ENCODE measurements around the gene RABGAP1L. TPM values are rescaled to one million over a fixed set of nuclear protein-coding genes. Genes with fewer than 3 reads are reported as not detected.

Gene RABGAP1L
- total and polyA plus RNA-seq, 10 of the 15 experiments (the other 5 are each of a cell fraction or from before 2014, with no cell fraction given) = 5.8 to 194 (median 113) TPM

- TF ChIP-seq SUZ12 (IDR thresholded peaks at IDR 0.05; ENCODE audit: unreplicated experiment) (no peak), NFYB (IDR thresholded peaks at IDR 0.05; ENCODE audit: insufficient read depth, low read depth, low read length) (no peak), POLR2A (IDR thresholded peaks at IDR 0.05; ENCODE audit: low read depth, low read length) (peak; percentile 96), CREB1 (IDR thresholded peaks at IDR 0.05; ENCODE audit: low read depth) (0 out of 2 replicates have a peak, but pooled peaks have one; percentile 23), EED (IDR thresholded peaks at IDR 0.05; ENCODE audit: low read depth) (no peak), NRF1 (conservative IDR thresholded peaks at IDR 0.05; ENCODE audit: low read depth, low read length) (peak; percentile 23; the same call in 1 of the 2 replicates), HCFC1 (IDR thresholded peaks at IDR 0.05; ENCODE audit: low read length) (no peak), YY1 (IDR thresholded peaks at IDR 0.05; ENCODE audit: low read depth, low read length) (0 out of 2 replicates have a peak, but pooled peaks have one; percentile 5), MYB (IDR thresholded peaks at IDR 0.05; ENCODE audit: borderline replicate concordance, low read depth, low read length) (no peak)
- TF ChIP-seq, protein P1, sequence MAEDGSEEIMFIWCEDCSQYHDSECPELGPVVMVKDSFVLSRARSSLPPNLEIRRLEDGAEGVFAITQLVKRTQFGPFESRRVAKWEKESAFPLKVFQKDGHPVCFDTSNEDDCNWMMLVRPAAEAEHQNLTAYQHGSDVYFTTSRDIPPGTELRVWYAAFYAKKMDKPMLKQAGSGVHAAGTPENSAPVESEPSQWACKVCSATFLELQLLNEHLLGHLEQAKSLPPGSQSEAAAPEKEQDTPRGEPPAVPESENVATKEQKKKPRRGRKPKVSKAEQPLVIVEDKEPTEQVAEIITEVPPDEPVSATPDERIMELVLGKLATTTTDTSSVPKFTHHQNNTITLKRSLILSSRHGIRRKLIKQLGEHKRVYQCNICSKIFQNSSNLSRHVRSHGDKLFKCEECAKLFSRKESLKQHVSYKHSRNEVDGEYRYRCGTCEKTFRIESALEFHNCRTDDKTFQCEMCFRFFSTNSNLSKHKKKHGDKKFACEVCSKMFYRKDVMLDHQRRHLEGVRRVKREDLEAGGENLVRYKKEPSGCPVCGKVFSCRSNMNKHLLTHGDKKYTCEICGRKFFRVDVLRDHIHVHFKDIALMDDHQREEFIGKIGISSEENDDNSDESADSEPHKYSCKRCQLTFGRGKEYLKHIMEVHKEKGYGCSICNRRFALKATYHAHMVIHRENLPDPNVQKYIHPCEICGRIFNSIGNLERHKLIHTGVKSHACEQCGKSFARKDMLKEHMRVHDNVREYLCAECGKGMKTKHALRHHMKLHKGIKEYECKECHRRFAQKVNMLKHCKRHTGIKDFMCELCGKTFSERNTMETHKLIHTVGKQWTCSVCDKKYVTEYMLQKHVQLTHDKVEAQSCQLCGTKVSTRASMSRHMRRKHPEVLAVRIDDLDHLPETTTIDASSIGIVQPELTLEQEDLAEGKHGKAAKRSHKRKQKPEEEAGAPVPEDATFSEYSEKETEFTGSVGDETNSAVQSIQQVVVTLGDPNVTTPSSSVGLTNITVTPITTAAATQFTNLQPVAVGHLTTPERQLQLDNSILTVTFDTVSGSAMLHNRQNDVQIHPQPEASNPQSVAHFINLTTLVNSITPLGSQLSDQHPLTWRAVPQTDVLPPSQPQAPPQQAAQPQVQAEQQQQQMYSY (CRISPR knock-in tag; IDR thresholded peaks at IDR 0.05) = no peak
Observed at GRCh38 chr1:174159252-174160108, at the start of gene RABGAP1L (continued).

Data from GM12878 (cell line).